Measurements from ENCODE around the gene ZNRD2. TPM values are rescaled to one million over a fixed set of nuclear protein-coding genes. Genes with fewer than 3 reads are reported as not detected.

Gene ZNRD2
- total RNA-seq, 1 donor from 2014 or later = 37.4 TPM

GRCh38 chr11:65542738-65543390 is 27.4 kb upstream of the ZNRD2 start:
- H3K27ac Mint-ChIP-seq (ENCODE audit: unreplicated experiment) = peak overlapping the region; percentile 54
- peaks cover 26% of the 10 kb centered on the region for H3K27me3 Mint-ChIP-seq (ENCODE audit: unreplicated experiment)

GRCh38 chr11:65545853-65546216 is 24.4 kb upstream of the ZNRD2 start:
- H3K4me1 Mint-ChIP-seq (ENCODE audit: unreplicated experiment) = peaks cover 21% of the 10 kb centered on the region
- H3K9me3 Mint-ChIP-seq (ENCODE audit: unreplicated experiment) = no peaks in the 10 kb centered on the region
- H3K4me3 Mint-ChIP-seq (ENCODE audit: unreplicated experiment) = peak overlapping the region; percentile 8
- no peak for TF ChIP-seq CTCF (IDR thresholded peaks at IDR 0.05; ENCODE audit: unreplicated experiment)
- H3K27me3 Mint-ChIP-seq (ENCODE audit: unreplicated experiment) = peaks cover 30% of the 10 kb centered on the region
- DNase-seq (ENCODE audit: low spot score) = no peak
- H3K27ac Mint-ChIP-seq (ENCODE audit: unreplicated experiment) = no peak overlapping the region
- peaks cover 9% of the 10 kb centered on the region for H3K36me3 Mint-ChIP-seq (ENCODE audit: low read depth, unreplicated experiment)

More at GRCh38 chr11:65542738-65543390, 27.4 kb upstream of the ZNRD2 start:
- DNase-seq (ENCODE audit: low spot score) = no peak
- no peak for TF ChIP-seq CTCF (IDR thresholded peaks at IDR 0.05; ENCODE audit: unreplicated experiment)
- Mint-ChIP-seq H3K9me3 (ENCODE audit: unreplicated experiment) (no peaks in the 10 kb centered on the region), H3K36me3 (ENCODE audit: low read depth, unreplicated experiment) (peaks cover 9% of the 10 kb centered on the region), H3K4me1 (ENCODE audit: unreplicated experiment) (peaks cover 8% of the 10 kb centered on the region), H3K4me3 (ENCODE audit: unreplicated experiment) (peak overlapping the region; percentile 65)

- no peak for TF ChIP-seq CTCF (IDR thresholded peaks at IDR 0.05; ENCODE audit: unreplicated experiment)
- peaks cover 20% of the 10 kb centered on the region for H3K4me1 Mint-ChIP-seq (ENCODE audit: unreplicated experiment)
- DNase-seq (ENCODE audit: low spot score) = peak; percentile 83
- no peaks in the 10 kb centered on the region for H3K9me3 Mint-ChIP-seq (ENCODE audit: unreplicated experiment)
- no peak overlapping the region for H3K27ac Mint-ChIP-seq (ENCODE audit: unreplicated experiment)
- peak overlapping the region; percentile 8 for H3K4me3 Mint-ChIP-seq (ENCODE audit: unreplicated experiment)
- H3K36me3 Mint-ChIP-seq (ENCODE audit: low read depth, unreplicated experiment) = peaks cover 9% of the 10 kb centered on the region
- peaks cover 30% of the 10 kb centered on the region for H3K27me3 Mint-ChIP-seq (ENCODE audit: unreplicated experiment)
Observed at GRCh38 chr11:65546217-65546958, 23.9 kb upstream of the ZNRD2 start.

- no peak for TF ChIP-seq CTCF (IDR thresholded peaks at IDR 0.05; ENCODE audit: unreplicated experiment)
- DNase-seq (ENCODE audit: low spot score) = no peak
- Mint-ChIP-seq H3K4me3 (ENCODE audit: unreplicated experiment) (no peak overlapping the region), H3K4me1 (ENCODE audit: unreplicated experiment) (peaks cover 29% of the 10 kb centered on the region), H3K9me3 (ENCODE audit: unreplicated experiment) (no peaks in the 10 kb centered on the region), H3K27me3 (ENCODE audit: unreplicated experiment) (peaks cover 36% of the 10 kb centered on the region), H3K36me3 (ENCODE audit: low read depth, unreplicated experiment) (peaks cover 5% of the 10 kb centered on the region), H3K27ac (ENCODE audit: unreplicated experiment) (no peak overlapping the region)
Observed at GRCh38 chr11:65547446-65548125, 22.7 kb upstream of the ZNRD2 start.

Data from endothelial cell (in vitro differentiated cells).